Measurements from ENCODE around the gene CERS1.

- no peak for TF ChIP-seq CTCF (IDR thresholded peaks at IDR 0.05)
- no peak for TF ChIP-seq POLR2A (IDR thresholded peaks at IDR 0.05)
Measured at GRCh38 chr19:18908917-18909619, 13.1 kb upstream of the CERS1 start.
